GM12872 (cell line): Measurements from ENCODE around the gene HLA-DPB1.
A peak's percentile ranks its signal among the peaks of the same experiment; 100 is the strongest.

Source experiments
- TF ChIP-seq, protein P1 (sequence below): IDR thresholded peaks from 3 replicates; pipeline ENCODE4 v1.5.1; 2011; ENCODE audit warnings: low read depth, mild to moderate bottlenecking, low read length, moderate library complexity; ENCODE audit not compliant: insufficient read depth

Gene HLA-DPB1

DNA sequence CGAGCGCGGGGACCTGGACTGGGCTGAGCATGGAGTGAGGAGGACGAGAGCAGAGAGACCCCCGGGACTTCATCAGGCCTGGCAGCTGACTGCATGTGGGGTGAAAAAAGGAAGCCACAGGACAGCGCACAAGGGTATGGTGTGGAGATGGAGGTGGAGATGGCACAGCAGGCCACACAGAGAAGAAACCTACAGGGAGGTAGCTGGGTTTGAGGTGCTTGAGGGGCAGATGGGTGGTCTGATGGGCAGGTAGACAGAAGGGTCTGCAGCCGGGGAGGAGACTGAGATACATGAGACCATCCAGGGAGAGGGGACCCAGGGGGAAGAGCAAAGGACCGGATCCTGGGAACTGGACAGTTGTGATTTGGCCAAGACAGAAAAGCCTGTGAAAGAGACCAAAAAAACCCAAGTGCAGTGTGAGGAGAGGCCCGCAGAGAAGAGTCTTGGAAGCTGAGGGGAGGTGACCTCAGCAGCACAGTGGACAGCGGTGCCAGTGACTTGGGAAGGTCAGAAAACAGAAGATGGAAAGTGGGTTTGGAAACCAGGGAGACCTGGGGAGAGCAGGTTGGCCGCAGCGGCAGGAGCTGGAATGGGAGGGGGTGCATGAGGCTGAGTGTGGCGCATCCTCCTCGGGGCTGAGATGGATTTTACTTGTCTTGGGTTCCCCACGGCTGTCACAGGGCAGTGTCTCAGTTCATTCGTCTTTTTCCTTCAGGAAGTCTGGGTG lies 5.5 kb downstream of the HLA-DPB1 start:
- TF ChIP-seq, protein P1, sequence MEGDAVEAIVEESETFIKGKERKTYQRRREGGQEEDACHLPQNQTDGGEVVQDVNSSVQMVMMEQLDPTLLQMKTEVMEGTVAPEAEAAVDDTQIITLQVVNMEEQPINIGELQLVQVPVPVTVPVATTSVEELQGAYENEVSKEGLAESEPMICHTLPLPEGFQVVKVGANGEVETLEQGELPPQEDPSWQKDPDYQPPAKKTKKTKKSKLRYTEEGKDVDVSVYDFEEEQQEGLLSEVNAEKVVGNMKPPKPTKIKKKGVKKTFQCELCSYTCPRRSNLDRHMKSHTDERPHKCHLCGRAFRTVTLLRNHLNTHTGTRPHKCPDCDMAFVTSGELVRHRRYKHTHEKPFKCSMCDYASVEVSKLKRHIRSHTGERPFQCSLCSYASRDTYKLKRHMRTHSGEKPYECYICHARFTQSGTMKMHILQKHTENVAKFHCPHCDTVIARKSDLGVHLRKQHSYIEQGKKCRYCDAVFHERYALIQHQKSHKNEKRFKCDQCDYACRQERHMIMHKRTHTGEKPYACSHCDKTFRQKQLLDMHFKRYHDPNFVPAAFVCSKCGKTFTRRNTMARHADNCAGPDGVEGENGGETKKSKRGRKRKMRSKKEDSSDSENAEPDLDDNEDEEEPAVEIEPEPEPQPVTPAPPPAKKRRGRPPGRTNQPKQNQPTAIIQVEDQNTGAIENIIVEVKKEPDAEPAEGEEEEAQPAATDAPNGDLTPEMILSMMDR: no peak

DNA sequence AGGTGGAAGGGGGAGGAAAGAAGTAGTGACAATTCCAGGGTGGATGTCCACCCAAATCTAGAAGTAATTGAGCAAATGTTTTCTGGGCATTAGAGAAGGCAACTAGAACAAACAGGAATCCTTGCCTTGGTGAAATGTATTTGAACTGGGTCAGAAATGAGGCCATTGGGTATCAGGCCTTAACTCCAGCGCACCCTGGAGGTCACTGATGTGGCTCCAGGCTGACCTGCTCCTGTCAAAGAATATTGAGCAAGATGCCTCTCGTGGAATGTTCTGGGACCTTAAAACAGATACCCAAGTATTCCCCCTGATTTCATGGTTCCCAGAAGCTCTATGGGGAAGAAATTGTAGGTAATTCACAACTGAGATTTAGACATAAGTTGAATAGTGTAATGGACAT lies 6.9 kb downstream of the HLA-DPB1 start:
- TF ChIP-seq, protein P1: peak; percentile 77

DNA sequence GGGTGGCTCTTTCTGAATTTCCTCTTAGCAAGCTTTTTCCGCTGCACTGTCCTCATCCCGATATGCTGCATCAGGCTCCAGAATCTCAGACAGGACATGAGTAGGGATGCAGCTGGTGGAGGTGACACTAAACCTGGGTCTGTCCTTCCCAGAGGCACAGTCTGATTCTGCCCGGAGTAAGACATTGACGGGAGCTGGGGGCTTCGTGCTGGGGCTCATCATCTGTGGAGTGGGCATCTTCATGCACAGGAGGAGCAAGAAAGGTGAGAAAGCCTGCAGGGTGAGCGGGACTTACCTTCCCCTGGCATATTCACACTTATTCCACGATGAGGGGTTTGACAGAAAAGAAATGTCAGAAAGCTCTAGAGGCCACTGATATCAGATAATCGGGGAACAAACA lies 9.8 kb downstream of the HLA-DPB1 start:
- TF ChIP-seq, protein P1: no peak

- TF ChIP-seq, protein P1: no peak
These were observed 12.6 kb downstream of the HLA-DPB1 start for GRCh38 chr6:33088258-33088930.

DNA sequence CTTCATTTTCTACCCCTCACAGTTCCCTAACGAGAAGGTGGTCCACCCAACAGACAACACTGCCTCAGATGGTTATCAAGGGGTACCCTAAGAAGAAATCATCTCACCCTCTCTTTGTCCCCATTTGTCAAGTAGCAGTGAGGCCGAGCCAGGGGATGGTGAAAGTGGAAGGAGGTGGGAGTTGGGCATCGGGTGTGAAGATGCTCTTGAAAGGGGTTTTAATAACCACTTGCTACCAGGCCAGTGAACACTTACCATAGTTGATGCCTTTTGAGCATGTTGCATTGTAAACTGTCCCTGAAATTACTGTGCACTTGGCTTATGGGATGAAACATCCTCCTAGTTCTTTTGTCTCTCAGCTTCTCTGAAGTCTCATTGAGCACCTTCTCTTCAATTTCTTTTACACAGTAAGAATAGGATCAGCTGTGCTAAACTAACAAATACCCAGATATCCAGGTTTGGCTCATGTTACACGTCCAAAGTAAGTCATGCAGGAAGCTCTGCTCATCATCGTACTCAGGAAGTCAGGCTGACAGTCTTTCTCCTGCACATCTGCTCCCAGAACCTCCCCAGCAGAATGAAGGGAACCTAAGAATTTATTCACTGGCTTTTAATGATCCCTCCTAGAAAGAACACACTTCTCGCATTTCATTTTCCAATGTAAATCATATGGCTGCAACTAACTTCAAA lies 13.3 kb downstream of the HLA-DPB1 start:
- TF ChIP-seq, protein P1: no peak

DNA sequence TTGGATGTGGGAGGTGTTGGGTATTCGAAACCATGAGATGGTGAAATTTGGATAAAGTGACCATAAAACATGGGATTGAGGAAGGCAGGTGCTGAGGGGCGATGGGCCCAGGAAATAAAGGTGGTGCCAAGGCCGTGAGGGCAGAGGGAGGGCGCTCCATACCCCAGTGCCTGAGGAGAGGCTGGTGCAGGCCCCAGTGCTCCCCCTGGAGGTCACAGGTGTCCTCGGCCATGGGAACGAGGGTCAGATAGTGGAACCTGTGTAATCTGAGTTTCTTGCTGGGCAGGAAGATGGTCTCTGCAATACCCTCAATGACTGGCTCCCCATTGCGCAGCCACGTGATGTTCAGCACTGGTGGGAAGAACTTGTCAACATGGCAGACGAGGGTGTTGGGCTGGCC lies 16.2 kb downstream of the HLA-DPB1 start:
- TF ChIP-seq, protein P1: peak; percentile 95

DNA sequence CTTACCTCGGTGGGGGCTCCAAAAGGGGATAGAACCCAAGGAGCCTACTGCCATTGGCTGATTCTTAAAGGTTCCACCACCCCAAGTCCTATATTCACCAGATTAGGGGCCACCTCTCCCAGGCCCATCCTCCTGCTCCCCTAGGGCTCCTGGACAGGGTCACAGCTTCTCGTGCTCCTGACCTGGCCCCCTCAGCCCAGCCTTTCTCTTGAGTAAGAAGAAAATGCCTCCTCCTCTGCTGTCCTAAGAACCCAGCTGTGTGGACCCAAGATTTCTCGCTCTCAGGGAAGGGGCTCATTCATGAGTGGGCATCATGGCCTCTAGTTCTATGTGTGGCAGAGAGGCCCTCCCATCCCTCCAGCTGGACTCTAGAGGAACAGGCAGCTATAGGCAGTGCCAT lies 16.6 kb downstream of the HLA-DPB1 start:
- TF ChIP-seq, protein P1: no peak
